ENCODE results near the gene ZNF480.
"Not testable (repeated sequence)": the region's sequence is repeated elsewhere in the genome, so short reads cannot be mapped to it uniquely, and the experiment has no call there.

Gene ZNF480

DNA sequence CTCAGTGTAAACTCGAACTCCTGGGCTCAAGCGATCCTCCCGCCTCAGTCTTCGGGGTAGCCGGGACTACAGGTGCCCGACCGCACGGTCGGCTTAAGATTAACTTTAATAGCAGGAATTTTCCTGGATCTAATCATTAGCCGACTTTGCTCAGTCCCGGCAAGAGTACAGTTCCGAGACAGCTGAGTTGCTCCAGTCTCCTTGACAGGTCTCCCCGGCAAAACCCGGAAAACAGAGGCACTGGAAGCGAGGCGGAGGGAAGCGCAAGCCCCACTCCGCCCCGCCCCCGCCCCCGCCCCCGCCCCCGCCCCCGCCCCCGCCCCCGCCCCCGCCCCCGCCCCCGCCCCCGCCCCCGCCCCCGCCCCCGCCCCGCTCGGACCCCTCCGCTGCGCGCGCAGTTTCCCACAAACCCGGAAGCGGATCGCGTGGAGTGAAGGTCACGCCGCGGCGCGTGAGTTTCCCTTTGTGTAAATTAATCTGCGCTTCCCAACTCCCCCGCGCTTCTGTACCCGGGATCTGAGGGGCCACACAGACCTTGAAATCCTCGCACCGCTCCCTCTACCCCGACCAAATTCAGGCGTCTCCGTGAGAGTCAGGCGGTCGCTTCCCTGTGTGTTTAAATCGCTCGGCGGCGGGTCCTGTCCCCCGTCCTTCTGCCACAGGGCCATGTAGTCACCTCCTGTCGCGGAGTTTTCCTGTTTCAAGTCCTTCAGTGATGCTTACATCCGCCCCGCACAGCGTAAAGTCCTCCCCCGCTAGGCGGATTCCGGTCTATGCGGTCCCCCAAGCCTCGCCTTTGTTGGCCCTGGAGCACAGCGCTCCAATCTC, at the start of gene ZNF480:
Gene ZNF480 (plus strand): TSS at position 397 of the 828 bp plus-strand sequence. CDS start 3,244 bp downstream, outside the sequence.
- DNase-seq, result peak; percentile 74

GRCh38 chr19:52248241-52248640, 48.7 kb upstream of the ZNF480 start:
- DNase-seq, result no peak

- DNase-seq, result no peak
These were observed 38.5 kb upstream of the ZNF480 start for GRCh38 chr19:52258426-52258825.

- DNase-seq, result not testable (repeated sequence)
These were observed 31.4 kb upstream of the ZNF480 start for GRCh38 chr19:52265556-52265955.

DNA sequence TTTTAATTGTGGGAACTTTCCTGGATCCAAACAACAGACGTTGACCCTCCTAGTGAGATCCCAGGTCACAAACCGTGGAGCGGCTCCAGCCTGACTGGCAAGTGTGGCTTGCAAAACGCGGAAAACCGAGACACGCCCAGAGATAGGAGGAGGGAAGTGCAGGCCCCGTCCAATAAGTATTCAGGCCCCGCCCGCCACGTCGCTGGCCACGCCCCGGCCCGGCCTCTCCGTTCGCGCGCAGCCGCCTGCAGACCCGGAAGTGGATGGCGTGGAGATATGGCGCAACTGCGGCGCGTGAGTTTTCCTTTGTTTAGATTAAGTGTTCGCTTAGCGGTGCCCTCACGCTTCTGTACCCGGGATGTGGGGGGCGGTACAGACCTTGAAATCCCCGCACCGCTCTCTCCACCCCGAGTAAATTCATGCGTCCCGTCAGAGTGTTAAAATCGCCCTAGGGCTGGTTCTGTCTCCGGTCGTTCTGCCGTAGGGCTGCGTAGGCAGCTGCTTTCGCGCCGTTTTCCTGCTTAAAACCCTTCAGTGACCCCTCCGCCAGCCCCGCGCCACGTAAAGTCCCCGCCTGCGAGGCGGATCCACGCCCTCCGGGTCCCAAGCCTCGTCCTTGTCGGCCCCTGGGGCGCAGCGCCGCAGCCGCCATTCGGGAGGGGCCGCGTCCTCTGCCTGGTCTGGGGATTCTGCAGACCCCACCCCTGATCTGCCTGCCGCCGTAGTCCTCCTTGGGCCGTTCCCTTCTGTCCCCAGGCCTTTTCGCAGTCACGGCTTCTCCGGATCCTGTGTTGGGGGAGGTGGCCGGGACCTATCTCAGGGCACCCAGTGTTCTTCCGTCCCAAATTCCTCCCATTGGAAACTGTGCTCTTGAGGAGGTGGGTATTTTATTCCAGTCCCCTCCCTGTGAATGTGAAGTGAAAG, 27.4 kb upstream of the ZNF480 start, which contains the start of gene ZNF766:
Gene ZNF766 (plus strand): TSS at position 250 of the 924 bp plus-strand sequence. CDS start 27 bp downstream, at position 277.
- peak; percentile 94 for DNase-seq

GRCh38 chr19:52270266-52270885, 26.6 kb upstream of the ZNF480 start:
- DNase-seq, result no peak

DNA sequence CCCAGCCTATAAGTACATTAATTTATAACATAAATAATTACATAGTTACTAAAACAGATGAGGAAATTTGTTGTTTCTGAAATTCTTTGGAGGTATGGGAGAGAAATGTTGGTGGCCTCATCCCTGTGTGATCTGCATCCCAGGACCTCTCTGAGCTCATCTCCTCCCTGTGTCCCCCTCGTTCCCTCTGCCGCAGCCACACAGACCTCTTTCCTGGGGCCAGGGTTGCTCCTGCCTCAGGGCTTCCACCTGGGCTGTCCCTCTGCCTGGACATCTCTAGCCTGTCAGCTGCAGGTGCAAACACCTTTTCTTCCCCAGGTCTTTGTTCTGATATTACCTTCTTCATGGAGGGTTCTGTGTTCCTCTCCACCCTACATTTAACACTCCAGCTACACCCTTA, 23.7 kb upstream of the ZNF480 start:
- no peak for DNase-seq

DNA sequence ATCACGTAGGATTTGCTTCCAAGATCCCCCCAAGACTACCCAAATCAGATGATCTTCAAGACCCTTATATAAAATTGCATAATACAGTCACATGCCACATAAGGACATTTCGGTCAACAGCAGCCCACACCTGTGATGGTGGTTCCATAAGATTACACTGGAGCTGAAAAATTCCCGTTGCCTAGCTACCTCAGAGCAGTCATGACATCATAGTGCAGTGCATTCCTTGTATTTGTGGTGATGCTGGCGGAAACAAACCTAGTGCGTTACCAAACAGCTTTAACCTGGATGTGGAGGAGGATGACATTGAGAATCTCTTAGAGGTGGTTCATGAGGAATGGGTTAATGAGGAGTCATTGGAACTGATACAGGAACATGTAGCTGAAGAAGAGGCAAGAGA, 22.8 kb upstream of the ZNF480 start:
- no peak for DNase-seq

DNA sequence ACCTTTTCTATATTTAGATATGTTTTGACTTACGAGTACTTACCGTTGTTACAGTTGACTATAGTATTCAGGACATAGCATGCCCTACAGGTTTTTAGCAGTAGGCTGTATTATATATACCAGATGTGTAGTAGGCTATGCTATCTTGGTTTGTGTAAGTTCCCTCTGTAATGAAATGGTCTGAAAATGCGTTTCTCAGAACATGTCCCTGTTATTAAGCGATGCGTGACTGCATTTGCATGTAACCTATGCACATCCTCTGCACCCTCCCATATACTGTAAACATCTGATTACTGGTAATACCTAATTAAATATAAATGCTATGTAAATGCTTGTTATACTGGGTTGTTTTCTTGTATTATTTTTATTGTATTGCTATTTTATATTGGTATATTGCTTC, 21.0 kb upstream of the ZNF480 start:
- no peak for DNase-seq

DNA sequence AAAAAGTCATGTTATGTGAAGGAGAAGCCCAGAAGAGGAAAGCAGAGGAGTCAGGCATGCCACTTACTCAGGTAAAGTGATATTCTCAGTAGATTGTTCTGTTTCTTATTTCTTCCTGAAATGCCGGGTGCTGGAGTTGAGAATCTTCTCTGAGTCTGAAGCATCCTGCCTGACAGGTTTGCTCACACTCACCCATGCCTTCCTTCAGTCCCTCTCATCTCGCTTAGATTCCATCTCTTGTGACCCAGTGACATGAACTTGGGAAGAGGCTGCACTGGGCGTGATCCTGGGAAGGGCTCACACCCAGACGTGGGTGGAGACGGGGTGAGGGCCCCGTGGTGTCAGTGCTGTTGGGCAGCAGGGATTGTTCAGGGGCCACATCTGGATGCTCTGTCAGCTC, 19.5 kb upstream of the ZNF480 start:
- no peak for DNase-seq

- no peak for DNase-seq
These were observed 10.7 kb upstream of the ZNF480 start for GRCh38 chr19:52286256-52286655.

- no peak for DNase-seq
These were observed 5.2 kb upstream of the ZNF480 start for GRCh38 chr19:52291781-52292180.

DNA sequence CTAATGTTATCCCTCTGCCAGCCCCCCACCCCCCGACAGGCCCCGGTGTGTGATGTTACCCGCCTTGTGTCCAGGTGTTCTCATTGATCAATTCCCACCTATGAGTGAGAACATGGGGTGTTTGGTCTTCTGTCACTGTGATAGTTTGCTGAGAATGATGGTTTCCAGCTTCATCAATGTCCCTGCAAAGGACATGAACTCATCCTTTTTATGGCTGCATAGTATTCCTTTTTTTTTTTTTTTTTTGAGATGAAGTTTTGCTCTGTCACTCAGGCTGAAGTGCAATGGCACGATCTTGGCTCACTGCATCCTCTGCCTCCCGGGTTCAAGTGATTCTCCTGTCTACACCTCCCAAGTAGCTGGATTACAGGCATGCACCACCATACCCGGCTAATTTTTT, 4.0 kb upstream of the ZNF480 start:
- not testable (repeated sequence) for DNase-seq

DNA sequence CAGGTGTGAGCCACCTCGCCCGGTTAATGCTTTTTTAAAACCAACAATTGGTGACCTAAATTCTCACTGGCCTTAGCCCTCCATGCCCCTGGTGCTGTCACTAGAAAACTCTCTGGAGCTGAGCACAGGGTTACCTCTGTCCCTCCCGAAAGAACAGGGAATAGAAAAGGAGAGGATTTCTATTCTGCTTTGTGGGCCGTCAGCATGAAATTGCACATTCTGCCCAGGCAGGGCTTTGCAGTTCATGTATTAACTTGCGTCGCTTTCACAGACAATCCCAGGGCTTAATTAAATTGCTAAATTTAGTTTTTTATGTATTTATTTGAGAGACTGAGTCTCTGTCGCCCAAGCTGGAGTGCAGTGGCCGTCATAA, 583 bp upstream of the ZNF480 start:
- no peak for DNase-seq

- DNase-seq, result no peak
These were observed 814 bp downstream of the ZNF480 start for GRCh38 chr19:52297601-52298364.

GRCh38 chr19:52307275-52307674, 10.3 kb downstream of the ZNF480 start:
- peak; percentile 4 for DNase-seq

GRCh38 chr19:52322429-52322828, 25.5 kb downstream of the ZNF480 start:
- DNase-seq, result no peak

DNA sequence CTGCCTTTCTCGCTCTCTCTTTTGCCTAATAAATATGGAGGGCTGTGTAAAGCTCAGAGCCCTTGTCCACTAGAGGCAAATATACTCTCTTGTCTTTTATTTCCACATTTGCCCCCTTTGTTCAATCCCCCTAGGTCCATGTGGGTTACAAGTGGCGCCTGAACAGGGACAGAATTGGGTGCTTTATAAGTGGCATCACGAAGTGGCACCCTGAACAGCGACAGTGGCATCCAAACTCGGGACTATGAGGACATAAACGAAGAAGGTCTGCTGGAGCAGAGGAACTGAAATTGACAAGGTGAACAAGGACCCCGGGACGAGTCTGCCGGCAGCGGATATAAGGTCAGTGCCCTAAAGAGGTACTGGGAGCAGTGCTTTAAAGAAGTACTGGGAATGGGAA, 34.8 kb downstream of the ZNF480 start:
- DNase-seq, result no peak

DNA sequence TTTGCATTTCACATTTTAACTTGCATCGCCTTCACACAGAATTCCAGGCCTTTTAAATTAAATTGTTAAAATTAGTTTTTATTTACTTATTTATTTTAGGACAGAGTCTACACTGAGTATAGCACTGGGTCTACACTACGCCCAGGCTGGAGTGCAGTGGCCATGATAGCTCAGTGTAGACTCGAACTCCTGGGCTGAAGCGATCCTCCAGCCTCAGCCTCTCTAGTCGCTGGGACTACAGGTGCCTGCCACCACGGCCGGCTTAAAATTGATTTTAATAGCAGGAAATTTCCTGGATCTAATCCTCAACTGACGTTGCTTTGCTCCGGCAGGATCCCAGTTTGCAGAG, 38.8 kb downstream of the ZNF480 start:
- no peak for DNase-seq

GRCh38 chr19:52336117-52336790, 39.3 kb downstream of the ZNF480 start, which contains the start of gene ZNF610:
Gene ZNF610, plus strand, starts transcription at chr19:52336243. Its CDS starts 12,930 bp downstream, at chr19:52349173.
- DNase-seq, result peak; percentile 84

- no peak for DNase-seq
These were observed 39.9 kb downstream of the ZNF480 start for GRCh38 chr19:52336791-52337381.
